Ovary (tissue), 9 donors: ENCODE results near the gene DCAF16. TPM values are rescaled to one million over a fixed set of nuclear protein-coding genes. Genes with fewer than 3 reads are reported as not detected.

Source experiments
- DNase-seq, 5 donors: peaks; one replicate each; pipeline ENCODE4 v3.0.0-alpha.2; 2019 to 2020
- H3K27ac ChIP-seq, 2 donors: fragments of 200-600 bp; one replicate each; pipeline versions ENCODE4 v1.5.1 to v1.8.0; 2019 to 2022
- H3K27me3 ChIP-seq: fragments of 200-600 bp; one replicate; pipeline ENCODE4 v1.8.0; 2022
- H3K36me3 ChIP-seq: fragments of 200-600 bp; sonication (generic); one replicate; pipeline ENCODE4 v1.5.1; 2019
- H3K4me1 ChIP-seq: one replicate; pipeline ENCODE4 v1.8.1; 2013; ENCODE audit warnings: mild to moderate bottlenecking, moderate library complexity; ENCODE audit not compliant: insufficient read depth
- H3K4me3 ChIP-seq: fragments of 200-600 bp; sonication (generic); one replicate; pipeline ENCODE4 v1.5.1; 2017
- H3K9me3 ChIP-seq, 2 donors: fragments of 200-600 bp in 1 of 2; sonication (generic) in 1 of 2; one replicate each; pipeline versions ENCODE4 v1.5.1 to v1.8.1; 2013 to 2019; ENCODE audit warnings: mild to moderate bottlenecking in 1 of 2, moderate library complexity in 1 of 2
- EP300 ChIP-seq: sonication (generic); formaldehyde crosslinking; IDR thresholded peaks from one replicate; pipeline ENCODE4 v1.6.1; 2017; ENCODE audit warnings: antibody characterized with exemption
- POLR2A ChIP-seq: fragments of 450-650 bp; IDR thresholded peaks from one replicate; pipeline ENCODE4 v1.6.1; 2017; ENCODE audit warnings: antibody characterized with exemption, mild to moderate bottlenecking, moderate library complexity
- WGBS, 3 donors: extraction: QIAGEN DNeasy Blood & Tissue Kit in 1 of 3; methylation state at CpG; one replicate each; pipeline versions ENCODE4 v1.1.5 to v1.1.7; 2013 to 2017; 5-methylcytosine and 5-hydroxymethylcytosine counted together
- intact Hi-C, 4 donors: fragments of 100-400 bp; cut with DNase I; formaldehyde crosslinking; loops; one replicate each; pipeline versions ENCODE4 v1.11.0 to v1.15.1; 2022 to 2023
- polyA plus RNA-seq, 2 donors: library from polyadenylated mRNA; stranded (reverse); fragments of 200-250 nt in 1 of 2; fragments of 350-450 nt in 1 of 2; fragmentation: Illumina TruSeq in 1 of 2; extraction: RNeasy Lipid Tissue Mini Kit (QIAGEN cat#74804) in 1 of 2; gene quantifications; one replicate each; pipeline ENCODE4 v1.2.3, GENCODE V29; 2013 to 2014
- total RNA-seq, 7 donors: library from RNA; depleted of rRNA in 2 of 7; stranded (reverse); fragments of >200 nt in 2 of 7; fragmentation: NEBNext Ultra II Directional in 3 of 7; extraction: Animal tissue kit (Norgen Biotek cat#: 25700) in 3 of 7; gene quantifications; one replicate each; pipeline versions ENCODE4 v1.1.0 to v1.2.4, GENCODE V29; 2016 to 2023
- TF ChIP-seq, protein P1 (sequence below), 3 donors: fragments of 450-650 bp in 2 of 3; fragments of 200-600 bp in 1 of 3; IDR thresholded peaks; one replicate each; pipeline versions ENCODE4 v1.5.1 to v1.8.0; 2016 to 2022; ENCODE audit warnings: antibody characterized with exemption in 3 of 3, mild to moderate bottlenecking in 1 of 3
- donor health status: DM: no; HTN: no; CAD: no; lungs with moderate emphysema.
- donor health status: DM: no; HTN: no; CAD: no.
- donor health status: Bipolar disorder and iron deficiency.
- donor health status: DM: yes; HTN: yes; CAD: no.
- donor health status: DM: no; HTN: no; CAD: no.
- donor health status: DM: yes; HTN: yes; CAD: no.

The DCAF16 gene
- total and polyA plus RNA-seq, 9 donors, result 25.8 to 65.0 (median 51.2) TPM

DNA sequence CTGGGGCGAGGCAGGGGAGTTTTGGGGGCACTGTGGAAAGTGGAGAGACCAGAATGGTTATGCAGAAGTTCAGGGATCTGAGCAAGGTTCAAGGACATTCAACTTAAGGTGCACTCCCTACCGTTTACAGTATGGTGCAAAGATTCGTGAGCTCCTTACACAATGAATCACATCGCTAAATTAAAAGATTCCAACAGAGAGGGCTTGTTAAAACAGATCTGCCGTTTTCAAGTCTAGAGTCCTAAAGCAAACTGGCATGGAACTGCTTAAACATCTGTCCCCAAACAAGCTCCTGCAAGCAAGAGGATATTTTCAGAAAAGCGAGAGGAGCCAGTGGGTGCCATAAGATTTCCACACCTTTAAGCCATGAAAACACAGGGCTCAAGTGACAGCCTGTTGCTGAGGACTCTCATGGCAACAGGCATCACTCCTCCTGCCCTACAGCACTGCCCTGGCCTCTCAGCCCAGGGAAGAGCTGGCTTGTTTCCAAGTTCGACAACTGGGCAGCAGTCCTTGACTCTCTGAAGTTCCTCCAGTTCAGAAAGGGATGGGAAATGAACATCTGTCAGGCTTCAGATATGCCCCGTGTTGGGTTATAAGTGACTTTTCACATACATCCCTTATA, 39.2 kb downstream of the DCAF16 start:
- Histone ChIP-seq H3K9me3 (no peaks in the 10 kb centered on the region), H3K27me3 (no peaks in the 10 kb centered on the region), H3K36me3 (no peaks in the 10 kb centered on the region), H3K4me1 (no peaks in the 10 kb centered on the region), H3K27ac (no peak overlapping the region), H3K4me3 (no peak overlapping the region)
- 23 to 41% (median 34%) methylated on average over 8 of the region's 8 CpGs for WGBS, 3 donors
- TF ChIP-seq, protein P1, sequence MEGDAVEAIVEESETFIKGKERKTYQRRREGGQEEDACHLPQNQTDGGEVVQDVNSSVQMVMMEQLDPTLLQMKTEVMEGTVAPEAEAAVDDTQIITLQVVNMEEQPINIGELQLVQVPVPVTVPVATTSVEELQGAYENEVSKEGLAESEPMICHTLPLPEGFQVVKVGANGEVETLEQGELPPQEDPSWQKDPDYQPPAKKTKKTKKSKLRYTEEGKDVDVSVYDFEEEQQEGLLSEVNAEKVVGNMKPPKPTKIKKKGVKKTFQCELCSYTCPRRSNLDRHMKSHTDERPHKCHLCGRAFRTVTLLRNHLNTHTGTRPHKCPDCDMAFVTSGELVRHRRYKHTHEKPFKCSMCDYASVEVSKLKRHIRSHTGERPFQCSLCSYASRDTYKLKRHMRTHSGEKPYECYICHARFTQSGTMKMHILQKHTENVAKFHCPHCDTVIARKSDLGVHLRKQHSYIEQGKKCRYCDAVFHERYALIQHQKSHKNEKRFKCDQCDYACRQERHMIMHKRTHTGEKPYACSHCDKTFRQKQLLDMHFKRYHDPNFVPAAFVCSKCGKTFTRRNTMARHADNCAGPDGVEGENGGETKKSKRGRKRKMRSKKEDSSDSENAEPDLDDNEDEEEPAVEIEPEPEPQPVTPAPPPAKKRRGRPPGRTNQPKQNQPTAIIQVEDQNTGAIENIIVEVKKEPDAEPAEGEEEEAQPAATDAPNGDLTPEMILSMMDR (IDR thresholded peaks at IDR 0.05), result no peak
- TF ChIP-seq EP300 (no peak), POLR2A (no peak)
- intact Hi-C loops, result no loop called here
- no peak for DNase-seq

DNA sequence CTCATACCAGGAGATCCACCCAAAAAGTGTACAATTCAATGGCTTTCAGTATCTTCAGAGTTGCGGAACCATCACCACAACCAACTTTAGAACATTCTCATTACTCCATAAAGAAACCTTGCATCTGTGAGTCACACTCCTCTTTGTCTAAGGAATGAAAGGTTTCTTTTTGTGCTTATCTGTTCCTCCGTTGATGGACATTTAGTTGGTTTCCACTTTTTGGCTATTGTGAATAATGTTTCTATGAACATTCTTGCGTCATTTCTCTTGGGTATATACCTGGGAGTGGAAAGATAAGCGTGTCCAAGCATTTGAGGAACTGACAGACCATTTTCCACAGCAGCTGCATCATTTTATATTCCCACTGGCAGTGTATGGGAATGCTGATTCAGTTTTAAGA, 39.7 kb downstream of the DCAF16 start:
- Histone ChIP-seq H3K27ac (no peak overlapping the region), H3K4me3 (no peak overlapping the region), H3K27me3 (no peaks in the 10 kb centered on the region), H3K36me3 (no peaks in the 10 kb centered on the region), H3K9me3 (no peaks in the 10 kb centered on the region), H3K4me1 (no peaks in the 10 kb centered on the region)
- TF ChIP-seq POLR2A (no peak), EP300 (no peak)
- TF ChIP-seq, protein P1 (IDR thresholded peaks at IDR 0.05), result no peak
- intact Hi-C loops, result no loop called here
- WGBS, 3 donors, result 58 to 65% (median 64%) methylated on average over 4 of the region's 4 CpGs
- no peak for DNase-seq

DNA sequence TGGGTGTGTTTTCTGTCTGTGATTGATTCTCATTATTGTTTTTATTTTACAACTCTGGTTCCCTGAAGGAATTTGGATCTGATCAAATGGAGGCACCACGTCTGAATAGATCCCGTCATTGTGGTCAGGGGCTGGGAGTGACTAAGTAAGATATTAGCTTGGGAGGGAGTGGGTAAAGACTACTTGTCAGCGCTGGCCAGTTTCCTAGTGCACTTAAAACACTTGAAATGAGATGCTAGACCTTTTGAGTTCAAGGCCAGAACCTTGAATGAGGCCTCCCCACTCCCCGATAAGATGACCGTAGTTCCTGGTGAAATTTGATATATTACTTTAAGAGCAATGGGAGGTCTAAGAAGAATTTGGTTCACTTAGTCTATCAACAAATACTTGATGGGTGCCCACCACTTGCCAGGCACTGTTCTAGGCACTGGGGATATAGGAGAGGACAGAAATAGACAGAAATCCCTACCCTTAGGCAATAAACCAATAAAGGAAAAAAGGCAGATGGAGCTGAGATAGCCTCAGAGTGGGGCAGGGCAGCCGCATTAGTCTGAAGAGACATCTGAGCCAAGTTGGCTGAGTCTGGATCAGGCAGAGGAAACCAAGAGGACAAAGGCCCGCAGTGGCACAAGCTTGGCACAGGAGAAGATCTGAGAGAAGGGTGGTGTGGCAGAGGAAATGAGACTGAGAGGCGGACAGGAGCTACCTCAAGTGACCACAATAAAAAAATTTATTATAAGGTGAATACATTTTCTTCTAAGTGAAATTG, 41.0 kb downstream of the DCAF16 start:
- no peak overlapping the region for H3K4me3 ChIP-seq
- DNase-seq, result no peak
- no peaks in the 10 kb centered on the region for H3K4me1 ChIP-seq
- H3K27me3 ChIP-seq, result no peaks in the 10 kb centered on the region
- intact Hi-C loops, result no loop called here
- no peak for TF ChIP-seq EP300
- no peak for TF ChIP-seq POLR2A
- TF ChIP-seq, protein P1 (IDR thresholded peaks at IDR 0.05), result no peak
- WGBS, 3 donors, result 32 to 43% (median 35%) methylated on average over 8 of the region's 8 CpGs
- H3K9me3 ChIP-seq, result no peaks in the 10 kb centered on the region
- H3K27ac ChIP-seq, result no peak overlapping the region
- H3K36me3 ChIP-seq, result no peaks in the 10 kb centered on the region

DNA sequence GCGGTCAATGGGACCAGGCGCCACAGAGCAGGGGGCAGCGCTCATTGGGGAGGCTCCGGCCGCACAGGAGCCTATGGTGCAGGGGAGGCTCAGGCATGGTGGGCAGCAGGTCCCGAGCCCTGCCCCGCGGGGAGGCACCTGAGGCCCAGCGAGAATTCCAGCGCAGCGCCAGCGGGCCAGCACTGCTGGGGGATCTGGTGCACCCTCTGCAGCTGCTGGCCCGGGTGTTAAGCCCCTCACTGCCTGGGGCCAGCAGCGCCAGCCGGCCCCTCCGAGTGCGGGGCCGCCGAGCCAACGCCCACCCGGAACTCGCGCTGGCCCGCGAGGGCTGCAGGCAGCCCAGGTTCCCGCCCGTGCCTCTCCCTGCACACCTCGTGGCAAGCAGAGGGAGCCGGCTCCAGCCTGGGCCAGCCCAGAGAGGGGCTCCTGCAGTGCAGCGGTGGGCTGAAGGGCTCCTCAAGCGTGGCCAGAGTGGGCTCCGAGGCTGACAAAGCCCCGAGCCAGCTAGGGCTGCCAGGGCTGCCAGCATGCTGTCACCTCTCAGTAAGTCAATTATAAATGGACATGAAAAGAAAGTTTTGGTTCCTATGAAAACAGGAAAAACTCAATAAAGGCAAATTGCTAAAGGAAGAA, 43.6 kb downstream of the DCAF16 start:
- H3K36me3 ChIP-seq, result no peaks in the 10 kb centered on the region
- 95 to 96% (median 95%) methylated on average over 26 to 33 of the region's 33 CpGs for whole genome bisulfite sequencing, 3 donors
- H3K4me3 ChIP-seq, result no peak overlapping the region
- no peaks in the 10 kb centered on the region for H3K9me3 ChIP-seq
- intact Hi-C loops, result no loop called here
- no peak for DNase-seq
- H3K27ac ChIP-seq, result no peak overlapping the region
- no peaks in the 10 kb centered on the region for H3K4me1 ChIP-seq
- H3K27me3 ChIP-seq, result no peaks in the 10 kb centered on the region
- TF ChIP-seq EP300 (no peak), POLR2A (no peak)
- TF ChIP-seq, protein P1 (IDR thresholded peaks at IDR 0.05), result no peak
